Stimulated activated CD8-positive, alpha-beta memory T cell treated with anti-CD3 and anti-CD28 coated beads, Interleukin-7, amount 100 ng/mL, for 4 hours (primary cell): ENCODE results near the gene SERPINA6.
"Not testable (repeated sequence)": the region's sequence is repeated elsewhere in the genome, so short reads cannot be mapped to it uniquely, and the experiment has no call there.

Source experiments
- DNase-seq, 2 donors: peaks; one replicate each; pipeline ENCODE4 v3.0.0-alpha.2; 2020; ENCODE audit warnings: low read depth in 2 of 2

SERPINA6 gene

GRCh38 chr14:94354638-94355185 lies 31.6 kb upstream of the SERPINA6 start:
- no peak for DNase-seq

GRCh38 chr14:94354190-94354589 lies 31.1 kb upstream of the SERPINA6 start:
- DNase-seq = not testable (repeated sequence)

GRCh38 chr14:94349276-94349675 lies 26.1 kb upstream of the SERPINA6 start:
- DNase-seq = no peak

GRCh38 chr14:94348836-94349235 lies 25.7 kb upstream of the SERPINA6 start:
- no peak for DNase-seq

- DNase-seq = no peak
Observed at GRCh38 chr14:94346841-94347240, 23.7 kb upstream of the SERPINA6 start.

GRCh38 chr14:94346065-94346786 lies 23.1 kb upstream of the SERPINA6 start:
- peak; percentile 10 to 60 for DNase-seq

GRCh38 chr14:94345344-94346064 lies 22.4 kb upstream of the SERPINA6 start:
- no peak for DNase-seq

GRCh38 chr14:94344389-94344788 lies 21.3 kb upstream of the SERPINA6 start:
- DNase-seq = no peak

GRCh38 chr14:94343238-94344005 lies 20.3 kb upstream of the SERPINA6 start:
- DNase-seq = no peak

- peak in 1 of 2 donors; percentile 7 for DNase-seq
Observed at GRCh38 chr14:94342334-94342934, 19.3 kb upstream of the SERPINA6 start.

- DNase-seq = no peak
Observed at GRCh38 chr14:94341656-94342333, 18.7 kb upstream of the SERPINA6 start.

GRCh38 chr14:94340533-94340932 lies 17.4 kb upstream of the SERPINA6 start:
- no peak for DNase-seq

- DNase-seq = no peak
Observed at GRCh38 chr14:94338023-94338422, 14.9 kb upstream of the SERPINA6 start.

GRCh38 chr14:94337274-94337673 lies 14.1 kb upstream of the SERPINA6 start:
- DNase-seq = no peak

GRCh38 chr14:94334872-94335271 lies 11.7 kb upstream of the SERPINA6 start:
- no peak for DNase-seq

- no peak for DNase-seq
Observed at GRCh38 chr14:94332587-94332986, 9.5 kb upstream of the SERPINA6 start.

GRCh38 chr14:94332063-94332583 lies 9.0 kb upstream of the SERPINA6 start:
- no peak for DNase-seq

GRCh38 chr14:94331462-94331861 lies 8.3 kb upstream of the SERPINA6 start:
- no peak for DNase-seq

GRCh38 chr14:94330857-94331256 lies 7.7 kb upstream of the SERPINA6 start:
- DNase-seq = no peak

- DNase-seq = no peak
Observed at GRCh38 chr14:94330432-94330831, 7.3 kb upstream of the SERPINA6 start.

- no peak for DNase-seq
Observed at GRCh38 chr14:94329857-94330256, 6.7 kb upstream of the SERPINA6 start.
